Stimulated activated CD8-positive, alpha-beta memory T cell treated with anti-CD3 and anti-CD28 coated beads, Interleukin-2, amount 100 ng/mL, for 1 hour (primary cell): ENCODE measurements around the gene SLC25A2.

ENCODE experiments used
- DNase-seq, 2 donors: peaks; one replicate each; pipeline ENCODE4 v3.0.0-alpha.2; 2020; ENCODE audit warnings: low read depth in 2 of 2

Gene SLC25A2

DNA sequence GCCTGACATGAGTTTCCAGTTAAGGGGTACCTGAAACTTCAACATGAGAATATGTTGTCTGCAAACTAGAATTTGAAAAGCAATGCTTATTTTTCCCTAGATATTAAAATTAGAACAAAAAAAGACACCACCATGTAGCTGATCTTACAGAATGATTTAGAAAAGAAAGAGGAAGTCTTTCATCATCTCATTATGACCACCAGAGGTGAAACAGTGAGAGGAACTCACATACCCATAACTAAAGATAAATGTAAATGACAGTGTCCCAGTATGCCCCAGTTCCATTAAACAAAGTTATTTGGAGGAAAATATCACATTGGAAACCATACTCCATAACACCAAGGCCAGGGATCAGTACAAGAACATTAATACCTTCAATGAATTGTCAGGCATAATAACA lies 9.9 kb upstream of the SLC25A2 start:
- no peak for DNase-seq

DNA sequence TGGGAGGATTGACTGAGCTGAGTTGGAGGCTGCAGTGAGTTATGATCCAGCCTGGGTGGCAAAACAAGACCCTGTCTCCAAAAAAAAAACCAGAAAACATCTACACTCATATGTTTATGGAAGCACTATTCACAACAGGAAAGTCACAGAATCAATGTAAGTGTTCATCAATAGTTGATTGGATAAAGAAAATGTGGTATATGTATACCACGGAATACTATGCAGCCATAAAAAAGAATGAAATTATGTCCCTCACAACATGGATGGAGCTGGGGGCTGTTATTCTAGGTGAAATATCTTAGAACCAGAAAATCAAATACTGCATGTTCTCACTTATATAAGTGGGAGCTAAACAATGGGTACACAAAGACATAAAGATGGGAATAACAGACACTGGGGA lies 2.8 kb upstream of the SLC25A2 start:
- no peak for DNase-seq

DNA sequence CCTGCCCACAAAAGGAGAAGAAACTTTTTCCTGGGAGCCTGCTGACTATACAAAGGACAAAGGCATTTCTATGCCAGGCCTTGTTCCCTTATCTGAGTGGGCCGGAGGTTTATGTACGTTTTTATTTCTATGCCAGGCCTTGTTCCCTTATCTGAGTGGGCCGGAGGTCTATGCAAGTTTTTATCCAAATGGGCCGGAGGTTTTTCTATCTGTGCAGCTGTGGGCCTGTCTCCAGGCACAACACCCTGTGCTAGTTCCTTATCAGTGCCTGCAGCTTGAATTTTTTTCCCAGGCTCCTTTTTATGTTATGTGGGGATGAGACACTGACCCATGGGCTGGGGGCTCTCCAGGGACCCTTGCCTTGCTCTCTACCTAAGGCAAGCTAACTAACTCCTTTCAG lies 5.5 kb downstream of the SLC25A2 start:
- DNase-seq, result no peak

DNA sequence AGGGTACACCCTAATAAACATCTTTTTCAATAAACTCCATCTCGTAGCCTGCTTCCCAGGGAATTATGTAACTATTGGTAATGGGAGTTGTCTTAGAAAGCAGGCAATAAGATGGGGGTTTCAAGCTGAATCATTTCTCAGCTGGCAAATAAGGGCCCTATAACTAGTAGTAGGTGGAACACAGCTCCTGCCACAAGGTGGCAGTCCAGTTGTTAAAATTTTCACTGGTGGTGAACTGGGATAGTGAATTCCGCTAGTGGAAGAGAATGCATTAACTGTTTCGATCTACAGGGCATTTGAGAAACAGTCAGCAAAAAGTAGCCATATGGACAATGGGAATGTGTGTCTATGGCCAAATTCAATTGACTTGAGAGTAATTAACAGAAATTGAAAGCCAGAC lies 30.9 kb downstream of the SLC25A2 start:
- no peak for DNase-seq

DNA sequence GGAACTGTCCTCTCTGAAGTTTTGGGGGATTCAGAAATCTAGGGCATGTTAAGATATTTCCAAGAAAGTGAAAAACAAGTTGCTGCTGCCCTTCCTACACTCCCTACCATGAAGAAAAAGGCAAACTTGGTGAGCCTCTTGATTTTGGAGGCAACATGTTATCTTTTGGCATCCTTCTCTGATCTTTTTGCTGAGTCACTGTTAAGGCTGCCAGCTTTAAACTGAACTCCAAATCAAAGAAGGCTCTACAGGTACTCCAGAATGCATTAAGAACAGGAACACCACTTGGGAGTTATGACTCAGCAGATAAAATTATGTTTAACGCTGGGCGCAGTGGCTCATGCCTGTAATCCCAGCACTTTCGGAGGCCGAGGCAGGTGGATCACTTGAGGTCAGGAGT lies 34.7 kb downstream of the SLC25A2 start:
- no peak for DNase-seq

DNA sequence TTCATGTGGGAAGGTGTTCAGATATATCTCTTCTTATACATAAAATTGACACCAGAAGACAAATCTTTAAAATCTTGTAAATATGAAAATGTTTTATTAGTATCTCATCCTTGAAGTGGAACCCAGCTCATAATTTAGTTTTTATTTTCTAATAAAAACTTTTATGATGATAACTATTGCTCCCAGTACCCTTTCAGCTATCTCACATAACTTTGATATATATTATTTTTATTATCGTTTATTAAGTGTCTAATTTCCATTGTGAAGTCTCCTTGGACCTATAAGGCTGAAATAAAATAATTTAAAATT lies 42.7 kb downstream of the SLC25A2 start:
- DNase-seq, result no peak

DNA sequence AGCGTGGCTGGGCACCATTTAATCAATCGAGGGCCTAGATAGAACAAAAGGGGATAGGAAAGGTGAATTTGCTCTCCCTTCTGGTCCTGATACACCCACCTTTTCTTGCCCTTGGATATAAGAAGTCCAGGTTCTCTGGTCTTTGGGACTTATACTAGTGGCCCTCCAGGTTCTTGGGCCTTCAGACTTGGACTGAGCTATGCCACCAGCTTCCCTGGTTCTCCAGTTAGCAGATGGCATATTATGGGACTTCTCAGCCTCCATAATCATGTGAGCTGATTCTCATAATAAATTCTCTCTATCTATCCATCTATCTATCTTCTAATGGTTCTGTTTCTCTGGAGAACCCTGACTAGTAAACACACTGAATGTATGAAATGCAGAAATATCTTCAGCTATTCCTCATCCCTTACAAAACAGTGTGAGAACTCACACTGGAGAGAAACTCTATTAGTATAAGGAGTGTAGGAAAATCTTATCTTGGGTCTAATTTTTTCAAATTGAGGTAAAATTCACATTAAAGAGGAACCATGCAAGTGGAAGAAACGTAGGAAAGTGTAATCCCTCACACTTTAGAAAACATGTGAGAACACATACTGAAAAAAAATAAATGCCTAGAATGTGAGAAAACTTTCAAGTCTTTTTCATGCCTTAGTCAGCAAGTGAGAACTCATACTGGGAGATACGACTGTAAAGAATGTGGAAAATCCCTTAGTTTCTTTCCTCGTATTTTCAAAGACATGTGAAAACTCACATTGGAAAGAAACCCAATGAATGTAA lies 43.2 kb downstream of the SLC25A2 start:
- DNase-seq, result no peak

DNA sequence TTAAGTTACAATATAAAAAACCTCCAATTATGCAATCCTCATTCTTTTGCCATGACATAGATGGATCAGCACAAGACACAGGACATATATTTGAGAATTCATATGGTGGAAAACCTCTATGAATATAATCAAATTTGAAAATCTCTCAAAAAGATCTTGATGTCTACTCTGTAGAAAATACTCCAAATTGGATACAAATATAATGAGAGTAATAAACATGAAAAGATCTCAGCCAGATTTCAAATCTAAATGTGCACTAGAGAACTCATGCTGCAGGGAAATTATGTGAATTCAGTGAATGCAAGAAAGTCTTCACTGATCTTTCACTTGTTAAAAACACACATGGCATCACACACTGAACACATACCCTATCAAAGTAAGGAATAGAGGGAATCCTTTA lies 44.9 kb downstream of the SLC25A2 start:
- no peak for DNase-seq

DNA sequence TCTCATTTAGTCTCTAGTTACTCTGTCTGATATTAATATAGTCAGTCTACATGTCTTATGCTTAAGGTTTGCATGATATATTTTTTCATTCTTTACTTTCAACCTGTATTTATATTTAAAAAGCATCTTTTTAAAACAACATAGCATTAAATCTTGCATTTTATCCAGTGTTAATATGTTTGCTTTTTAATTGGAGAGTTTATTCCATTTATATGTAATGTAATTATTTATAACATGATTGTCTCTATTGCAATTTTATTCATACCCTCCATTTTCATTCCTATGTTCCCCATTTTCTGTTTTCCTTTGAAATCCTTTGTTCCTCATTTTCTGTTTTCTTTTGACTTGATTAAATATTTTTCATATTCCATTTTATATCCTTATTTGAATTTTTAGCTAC lies 45.4 kb downstream of the SLC25A2 start:
- DNase-seq, result no peak
